Stimulated activated CD4-positive, alpha-beta T cell treated with anti-CD3 and anti-CD28 coated beads, Interleukin-1b, Interleukin-23, amount 100 ng/mL, for 24 hours (primary cell): ENCODE data around the gene CNN2.

ENCODE experiments used
- DNase-seq, 4 experiments: peaks; one replicate each; pipeline ENCODE4 v3.0.0-alpha.2; 2020; ENCODE audit warnings: low read depth in 4 of 4, low spot score in 1 of 4

The CNN2 gene

DNA sequence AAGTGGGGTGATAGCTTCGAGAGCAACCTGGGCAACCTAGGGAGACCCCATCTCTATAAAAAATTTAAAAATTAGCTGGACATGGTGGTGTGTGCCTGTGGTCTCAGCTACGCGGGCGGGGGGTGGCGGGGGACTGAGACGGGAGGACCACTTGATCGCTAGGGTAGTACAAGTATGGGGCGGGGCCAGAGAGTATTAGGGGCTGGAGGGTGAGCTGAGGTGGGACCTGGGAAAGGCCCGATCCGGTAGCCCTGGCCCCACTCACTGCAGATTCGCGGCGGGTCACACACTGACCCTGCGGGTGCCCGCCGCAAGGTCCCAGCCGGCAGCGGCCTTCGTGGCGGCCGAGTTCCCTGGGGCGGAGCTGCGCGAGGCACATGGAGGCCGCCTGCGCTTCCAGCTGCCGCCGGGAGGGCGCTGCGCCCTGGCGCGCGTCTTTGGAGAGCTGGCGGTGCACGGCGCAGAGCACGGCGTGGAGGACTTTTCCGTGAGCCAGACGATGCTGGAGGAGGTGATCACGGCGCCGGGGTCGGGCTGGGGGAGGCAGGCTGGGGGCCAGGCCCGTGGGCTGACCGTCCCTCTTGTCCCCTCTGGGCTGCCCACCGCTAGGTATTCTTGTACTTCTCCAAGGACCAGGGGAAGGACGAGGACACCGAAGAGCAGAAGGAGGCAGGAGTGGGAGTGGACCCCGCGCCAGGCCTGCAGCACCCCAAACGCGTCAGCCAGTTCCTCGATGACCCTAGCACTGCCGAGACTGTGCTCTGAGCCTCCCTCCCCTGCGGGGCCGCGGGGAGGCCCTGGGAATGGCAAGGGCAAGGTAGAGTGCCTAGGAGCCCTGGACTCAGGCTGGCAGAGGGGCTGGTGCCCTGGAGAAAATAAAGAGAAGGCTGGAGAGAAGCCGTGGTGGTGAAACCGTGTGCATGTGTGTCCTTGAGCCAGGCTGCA lies 38.5 kb downstream of the CNN2 start:
- peak in 1 of 4 experiments; percentile 60 for DNase-seq

DNA sequence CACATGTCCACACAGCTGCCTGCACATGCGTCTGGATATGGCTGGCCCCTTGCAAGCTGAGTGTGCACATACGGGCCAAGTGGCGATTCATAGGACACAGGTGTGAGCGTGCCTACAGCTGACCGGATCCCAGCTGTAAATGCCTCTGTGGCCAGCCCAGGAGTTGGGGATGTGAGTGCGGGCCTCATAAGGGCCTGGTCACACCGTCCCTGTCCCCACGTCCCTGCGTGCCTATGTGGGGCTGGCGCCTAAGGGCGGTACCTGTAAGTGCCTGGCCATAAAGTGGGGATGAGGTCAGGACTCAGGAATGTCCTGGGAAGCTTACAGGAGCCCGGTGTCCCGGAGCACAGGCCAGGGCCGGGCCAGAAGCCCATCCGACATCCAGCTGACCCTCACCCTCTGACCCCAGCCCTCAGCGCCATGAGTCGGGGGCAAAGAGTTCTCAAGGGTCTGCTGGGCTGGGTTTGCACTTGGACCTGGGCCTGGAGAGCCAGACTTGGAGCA lies 39.2 kb downstream of the CNN2 start:
- DNase-seq: no peak

DNA sequence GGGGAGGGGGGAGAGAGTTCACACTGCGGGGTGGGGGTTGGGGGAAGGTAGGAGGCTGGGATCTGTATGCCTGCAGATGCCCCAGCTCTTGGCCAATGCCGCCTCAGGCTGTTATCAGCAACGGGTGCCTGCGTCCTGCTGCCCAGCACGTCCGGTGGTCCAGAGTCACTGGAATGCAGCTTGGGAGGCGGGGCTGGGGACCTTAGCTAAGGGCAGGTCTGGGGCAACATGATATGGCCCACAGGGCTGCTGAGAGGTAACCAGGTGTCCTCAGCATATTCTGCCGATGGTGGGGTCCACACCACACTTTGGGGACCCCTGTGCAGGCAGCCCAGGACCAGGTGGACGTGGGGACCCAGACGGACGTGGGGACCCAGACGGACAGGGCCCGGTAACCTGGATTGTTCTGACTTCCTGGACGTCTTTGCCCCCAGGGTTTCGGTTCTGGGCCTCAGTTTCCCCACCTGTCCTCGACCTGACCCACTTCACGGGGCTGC lies 39.9 kb downstream of the CNN2 start:
- DNase-seq: no peak

DNA sequence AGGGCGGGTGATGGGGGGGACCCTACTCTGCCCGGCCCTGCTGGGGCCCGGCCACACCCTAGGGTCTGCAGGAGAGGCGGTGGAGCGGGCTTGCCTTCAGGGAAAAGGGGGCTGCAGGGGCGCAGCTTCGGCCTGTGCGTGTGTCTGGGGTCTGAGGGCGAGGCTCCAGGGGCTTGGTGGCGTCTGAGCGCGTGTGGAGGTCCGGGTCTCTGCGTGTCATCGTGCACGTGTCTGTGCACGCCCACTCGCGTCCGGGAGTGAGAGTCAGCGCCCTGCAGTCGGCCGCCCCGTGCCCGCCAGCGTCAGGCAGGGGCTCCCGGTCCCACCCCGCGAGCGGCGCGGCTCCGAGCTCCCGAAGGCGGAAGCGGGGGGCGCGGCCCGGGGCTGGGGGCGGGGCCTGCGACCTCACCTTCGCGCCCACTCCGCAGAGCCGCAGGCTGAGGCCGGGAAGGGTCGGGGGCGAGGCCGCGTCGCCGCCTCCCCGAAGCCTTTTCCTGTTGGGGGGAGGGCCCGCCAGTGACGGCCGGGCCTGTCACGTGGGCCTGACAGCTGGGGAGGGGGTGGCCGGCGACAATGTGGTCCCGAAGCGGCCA lies 40.4 kb downstream of the CNN2 start, which contains the start of gene ARHGAP45:
Gene ARHGAP45 (plus strand): TSS at position 420 of the 593 bp plus-strand sequence. CDS start 239 bp downstream, outside the sequence.
- peak in 3 of 4 experiments; percentile 49 to 82 (median 64) for DNase-seq

DNA sequence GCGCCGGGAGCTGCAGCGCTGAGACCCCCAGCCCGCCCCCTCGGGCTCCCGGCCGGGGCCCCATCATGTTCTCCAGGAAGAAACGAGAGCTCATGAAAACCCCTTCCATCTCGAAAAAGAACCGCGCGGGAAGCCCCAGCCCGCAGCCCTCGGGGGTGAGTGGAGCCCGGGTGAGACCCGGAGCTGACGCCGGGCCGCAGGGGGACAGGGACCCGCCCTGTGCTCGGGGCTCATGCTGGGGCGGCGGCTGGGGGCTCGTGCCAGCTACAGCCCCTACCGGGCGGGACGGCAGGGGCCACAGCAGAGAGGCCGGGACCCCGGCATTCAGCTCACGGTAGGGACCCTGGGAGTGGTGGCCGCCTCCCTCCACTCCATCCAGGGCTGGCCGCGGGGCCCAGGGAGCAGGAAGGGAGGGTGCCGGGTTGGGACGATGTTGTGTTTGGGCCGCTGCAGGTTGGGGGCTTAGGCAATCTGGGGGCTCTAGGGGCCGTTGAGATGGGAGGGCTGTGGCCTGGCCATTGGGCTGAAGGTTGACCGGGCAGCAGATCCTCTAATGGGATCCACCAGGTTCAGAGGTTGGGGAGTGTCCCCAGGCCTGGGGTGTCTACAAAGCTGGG lies 41.0 kb downstream of the CNN2 start:
- DNase-seq: no peak

DNA sequence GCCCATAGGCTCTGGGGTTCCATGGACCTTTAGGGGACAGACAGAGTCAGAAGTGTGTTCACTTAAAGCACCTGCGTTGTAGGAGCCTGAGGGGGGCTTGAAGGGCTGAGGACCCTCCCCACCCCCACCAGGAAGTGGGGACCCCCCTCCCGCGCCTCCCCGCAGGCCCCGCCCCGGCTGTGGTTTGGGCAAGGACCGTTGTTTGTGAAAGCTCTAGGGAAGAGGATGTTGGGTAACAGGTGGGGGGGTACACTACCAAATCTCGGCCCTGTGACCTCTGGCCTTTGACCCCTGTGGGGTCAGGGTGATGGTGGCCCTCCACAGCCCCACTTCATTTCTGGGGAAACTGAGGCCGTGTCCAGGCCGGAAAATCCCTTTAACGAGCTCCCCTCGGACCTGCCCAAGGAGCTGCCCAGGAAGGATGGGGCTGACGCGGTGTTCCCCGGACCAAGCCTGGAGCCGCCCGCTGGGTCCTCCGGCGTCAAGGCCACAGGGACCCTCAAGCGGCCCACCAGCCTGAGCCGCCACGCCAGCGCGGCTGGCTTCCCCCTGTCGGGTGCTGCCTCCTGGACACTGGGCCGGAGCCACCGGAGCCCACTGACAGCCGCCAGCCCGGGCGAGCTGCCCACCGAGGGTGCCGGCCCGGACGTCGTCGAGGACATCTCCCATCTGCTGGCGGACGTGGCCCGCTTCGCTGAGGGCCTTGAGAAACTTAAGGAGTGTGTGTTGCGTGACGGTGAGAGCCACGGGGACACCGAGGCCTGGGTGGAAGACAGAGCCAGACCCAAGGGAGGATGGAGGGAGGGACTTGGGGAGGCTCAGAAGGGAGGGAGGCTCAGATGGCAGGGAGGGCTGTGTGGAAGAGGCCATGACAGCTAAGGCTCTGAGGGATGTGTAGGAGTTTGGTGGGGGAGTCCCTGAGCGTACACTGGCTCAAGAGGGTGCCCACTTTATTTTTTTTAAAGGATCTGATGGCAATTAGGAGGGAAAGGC lies 41.9 kb downstream of the CNN2 start:
- DNase-seq: no peak

DNA sequence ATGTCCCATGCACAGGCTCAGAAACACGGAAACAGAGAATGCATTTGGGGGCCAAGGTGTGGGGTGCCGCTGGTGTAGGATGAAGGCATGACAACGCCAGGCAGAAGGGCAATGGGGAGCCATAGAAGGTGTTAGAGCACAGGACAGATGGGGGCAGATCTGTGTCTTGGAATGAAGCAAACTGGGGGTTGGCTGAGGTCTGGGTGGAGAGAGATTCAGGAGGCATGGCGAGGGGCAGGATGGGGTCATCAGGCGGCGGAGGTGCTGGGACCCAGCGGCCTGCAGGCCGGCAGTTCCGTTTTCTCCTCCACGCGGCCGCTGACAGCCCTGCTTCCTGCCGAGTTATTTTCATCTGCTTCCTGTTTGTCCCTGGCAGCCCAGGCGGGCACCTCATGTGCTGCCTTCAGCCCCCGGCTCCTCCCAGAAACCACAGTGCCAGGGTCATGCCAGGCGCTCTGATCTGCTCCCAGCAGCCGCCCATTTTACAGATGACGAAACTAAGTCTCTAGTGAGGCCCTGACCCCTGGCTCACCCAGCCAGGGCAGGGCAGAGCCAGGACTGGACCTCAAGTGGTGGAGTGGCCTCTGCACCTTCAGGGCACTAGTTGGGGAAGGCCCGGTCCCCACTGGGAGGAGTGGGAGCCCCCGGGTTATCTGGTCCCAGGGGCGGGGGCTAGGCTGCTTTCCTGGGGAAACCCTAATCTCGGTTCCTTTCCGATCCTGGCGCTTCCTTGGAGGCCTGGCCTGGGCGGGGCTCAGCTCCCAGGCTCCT lies 42.8 kb downstream of the CNN2 start:
- DNase-seq: no peak

DNA sequence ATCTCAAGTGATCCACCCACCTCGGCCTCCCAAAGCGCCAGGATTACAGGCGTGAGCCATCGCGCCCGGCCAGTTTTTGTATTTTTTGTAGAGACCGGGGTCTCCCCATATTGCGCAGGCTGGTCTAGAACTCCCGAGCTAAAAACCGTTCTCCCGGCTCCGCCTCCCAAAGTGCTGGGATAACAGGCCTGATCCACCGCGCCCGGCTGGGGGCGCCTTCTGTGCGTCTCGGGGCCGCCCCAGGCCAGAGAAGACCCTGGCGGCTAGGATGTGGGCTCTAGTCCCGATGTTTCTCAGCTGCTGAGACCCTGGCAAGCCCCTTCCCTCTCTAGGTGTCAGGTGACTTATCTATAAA lies 44.1 kb downstream of the CNN2 start:
- no peak for DNase-seq

DNA sequence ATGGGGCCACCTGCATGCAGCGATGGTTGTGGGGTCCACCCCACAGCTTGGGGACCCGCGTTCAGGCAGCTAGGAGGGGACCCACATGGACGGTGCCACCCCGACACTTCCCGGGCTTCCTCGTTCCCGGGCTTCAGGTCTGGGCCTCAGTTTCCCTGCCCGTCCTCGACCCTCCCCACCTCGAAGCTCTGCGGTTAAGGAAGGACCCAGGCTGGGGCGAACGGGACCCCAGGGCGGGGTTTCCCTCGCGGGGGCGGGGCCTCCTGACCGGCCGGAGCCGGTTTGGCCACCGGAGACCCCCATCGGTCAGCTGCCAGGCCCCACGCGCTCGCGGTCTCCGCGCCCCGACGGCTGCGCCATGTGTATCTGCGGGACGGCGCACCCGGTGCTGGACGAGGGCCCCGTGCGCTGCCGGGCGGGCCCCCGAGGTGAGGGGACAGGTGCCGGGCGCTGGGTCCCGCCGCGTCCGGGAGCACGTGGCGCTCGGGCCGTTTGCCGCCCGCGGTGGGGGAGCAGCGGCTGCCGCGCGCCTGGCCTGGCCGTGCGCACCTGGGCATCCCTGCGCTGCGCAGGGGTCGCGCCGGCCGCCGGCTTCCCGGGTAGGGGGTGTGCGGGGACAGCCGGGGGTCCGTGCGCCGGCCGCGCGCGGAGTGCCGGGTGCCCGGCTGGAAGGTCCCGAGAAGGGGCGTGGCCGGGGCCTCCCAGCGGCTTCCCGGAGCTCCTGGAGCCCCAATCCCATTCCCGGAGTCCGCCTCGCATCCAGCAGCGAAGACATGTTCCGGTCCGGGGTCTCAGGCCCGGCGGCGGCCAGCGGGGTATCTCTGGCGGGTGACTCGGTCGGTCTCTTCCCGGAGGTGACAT lies 44.8 kb downstream of the CNN2 start:
- DNase-seq: no peak

DNA sequence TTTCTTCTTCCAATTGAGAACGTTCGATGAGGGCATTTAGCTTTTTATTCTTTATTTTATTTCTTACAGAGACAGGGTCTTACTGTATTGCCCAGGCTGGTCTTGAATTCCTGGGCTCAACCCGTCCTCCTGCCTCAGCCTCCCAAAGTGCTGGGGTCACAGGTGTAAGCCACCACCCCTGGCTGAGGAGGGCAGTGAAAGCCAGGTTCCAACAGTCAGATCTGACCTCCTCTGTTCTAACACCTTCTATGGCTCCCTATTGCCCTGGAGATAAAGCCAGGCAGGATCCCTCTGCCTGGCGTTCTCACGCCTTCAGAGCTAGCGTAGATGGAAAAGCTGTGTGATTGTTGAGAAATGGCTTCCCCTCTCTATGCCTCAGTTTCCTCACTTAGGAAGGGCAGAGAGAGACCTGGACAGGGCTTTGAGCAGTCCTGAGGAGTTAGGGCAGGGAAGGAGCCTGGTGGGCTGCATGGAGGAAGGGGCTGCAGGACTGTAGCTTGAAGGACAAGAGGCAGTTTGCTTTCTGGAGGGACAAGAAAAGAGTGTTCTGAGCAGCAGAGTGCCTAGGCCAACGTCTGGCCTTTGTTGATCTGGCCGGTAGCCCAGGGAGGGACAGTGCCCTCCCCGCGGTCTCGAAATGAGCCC lies 46.1 kb downstream of the CNN2 start:
- no peak for DNase-seq

DNA sequence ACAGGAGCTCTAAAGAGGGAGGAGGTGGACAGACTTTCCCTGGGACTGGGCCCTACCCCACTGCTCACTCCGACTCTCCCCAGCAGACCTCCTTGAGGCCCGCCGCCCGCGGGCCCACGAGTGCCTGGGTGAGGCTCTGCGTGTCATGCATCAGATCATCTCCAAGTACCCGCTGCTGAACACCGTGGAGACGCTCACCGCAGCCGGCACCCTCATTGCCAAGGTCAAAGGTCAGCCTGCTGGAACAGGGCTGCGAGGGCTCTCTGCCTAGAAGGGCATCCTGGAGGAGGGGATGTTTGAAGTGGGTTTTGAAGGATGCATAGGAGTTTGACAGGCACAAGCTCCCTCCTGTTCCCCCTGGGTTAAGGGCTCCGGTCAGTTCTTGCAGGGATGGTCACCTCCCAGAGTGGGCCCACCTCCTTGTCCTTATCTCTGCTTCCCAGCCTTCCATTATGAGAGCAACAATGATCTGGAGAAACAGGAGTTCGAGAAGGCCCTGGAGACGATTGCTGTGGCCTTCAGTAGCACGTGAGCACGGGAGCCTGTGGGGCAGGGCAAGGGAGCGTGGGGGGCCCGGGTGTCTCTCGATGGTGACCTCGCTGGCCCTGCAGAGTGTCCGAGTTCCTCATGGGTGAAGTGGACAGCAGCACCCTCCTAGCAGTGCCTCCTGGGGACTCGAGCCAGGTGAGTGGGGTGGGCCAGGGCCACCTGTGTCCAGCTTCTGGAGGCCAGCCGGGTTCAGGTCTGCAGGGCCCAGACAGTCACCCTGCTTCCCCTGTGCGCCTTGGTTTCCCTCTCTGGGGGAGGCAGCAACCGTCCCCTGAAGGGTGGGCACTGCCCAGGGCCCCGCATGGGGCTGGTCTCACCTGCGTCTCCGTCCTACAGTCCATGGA lies 46.9 kb downstream of the CNN2 start:
- no peak for DNase-seq

DNA sequence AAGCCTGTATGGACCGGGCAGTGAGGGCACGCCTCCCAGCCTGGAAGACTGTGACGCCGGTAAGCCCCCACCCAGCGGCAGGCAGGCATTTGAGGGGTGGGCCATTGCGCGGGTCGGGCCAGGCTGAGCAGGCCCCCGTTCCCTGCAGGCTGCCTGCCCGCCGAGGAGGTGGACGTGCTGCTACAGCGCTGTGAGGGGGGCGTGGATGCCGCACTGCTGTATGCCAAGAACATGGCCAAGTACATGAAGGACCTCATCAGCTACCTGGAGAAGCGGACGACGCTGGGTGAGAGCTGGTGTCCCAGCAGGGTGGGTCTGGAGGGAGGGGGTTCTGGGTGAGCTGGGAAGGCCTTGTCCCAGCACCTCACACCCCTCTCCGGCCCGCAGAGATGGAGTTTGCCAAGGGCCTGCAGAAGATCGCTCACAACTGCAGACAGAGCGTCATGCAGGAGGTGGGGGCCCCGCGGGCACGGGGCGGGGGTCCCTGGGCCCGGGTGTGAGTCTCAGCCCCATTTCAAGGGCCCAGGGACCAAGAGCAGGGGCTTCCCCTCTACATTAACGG lies 47.6 kb downstream of the CNN2 start:
- DNase-seq: no peak

DNA sequence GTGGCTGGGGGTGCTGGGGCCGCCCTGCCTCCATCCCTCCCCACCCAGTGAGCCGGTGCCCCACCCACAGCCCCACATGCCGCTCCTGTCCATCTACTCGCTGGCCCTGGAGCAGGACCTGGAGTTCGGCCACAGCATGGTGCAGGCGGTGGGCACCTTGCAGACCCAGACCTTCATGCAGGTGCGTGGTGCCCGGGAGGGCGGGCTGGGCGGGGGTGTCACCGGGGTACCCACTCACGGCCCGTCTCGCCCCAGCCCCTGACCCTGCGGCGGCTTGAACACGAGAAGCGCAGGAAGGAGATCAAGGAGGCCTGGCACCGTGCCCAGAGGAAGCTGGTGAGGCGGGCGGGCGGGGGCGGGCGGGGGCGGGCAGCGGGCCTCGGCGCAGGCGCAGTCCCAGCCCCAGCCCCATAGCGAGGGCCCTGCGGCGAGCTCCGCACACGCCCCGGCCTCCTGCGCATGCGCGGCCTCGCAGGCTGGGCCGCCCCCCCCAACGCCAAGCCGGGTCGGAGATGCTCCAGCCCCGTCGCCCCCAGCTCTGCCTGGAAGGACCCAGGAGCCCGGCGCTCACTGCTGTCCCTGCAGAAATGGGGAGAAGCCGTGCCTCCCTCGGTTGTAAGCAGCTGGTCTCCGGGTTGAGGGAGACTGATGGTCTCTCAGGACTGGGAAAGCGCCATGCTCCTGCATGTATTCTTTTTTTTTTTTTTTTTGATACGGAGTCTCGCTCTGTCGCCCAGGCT lies 48.3 kb downstream of the CNN2 start:
- DNase-seq: peak; percentile 65 to 82 (median 72)

DNA sequence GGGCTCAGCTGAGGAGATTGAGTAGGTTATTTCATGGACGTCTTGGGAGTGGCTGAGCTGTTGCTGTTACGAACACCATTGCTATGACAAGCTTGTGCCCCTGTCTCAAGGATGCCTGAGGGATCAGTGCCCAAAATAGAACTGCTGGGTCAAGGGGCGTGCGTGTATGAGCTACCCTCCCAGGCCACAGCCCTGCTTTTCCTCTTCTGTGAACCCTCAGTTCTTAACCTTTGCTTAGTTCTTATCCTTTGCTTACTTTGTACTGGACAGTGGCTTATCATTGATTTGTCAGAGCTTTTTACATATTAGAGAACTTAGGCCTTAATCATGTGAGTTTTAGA lies 49.6 kb downstream of the CNN2 start:
- DNase-seq: no peak

DNA sequence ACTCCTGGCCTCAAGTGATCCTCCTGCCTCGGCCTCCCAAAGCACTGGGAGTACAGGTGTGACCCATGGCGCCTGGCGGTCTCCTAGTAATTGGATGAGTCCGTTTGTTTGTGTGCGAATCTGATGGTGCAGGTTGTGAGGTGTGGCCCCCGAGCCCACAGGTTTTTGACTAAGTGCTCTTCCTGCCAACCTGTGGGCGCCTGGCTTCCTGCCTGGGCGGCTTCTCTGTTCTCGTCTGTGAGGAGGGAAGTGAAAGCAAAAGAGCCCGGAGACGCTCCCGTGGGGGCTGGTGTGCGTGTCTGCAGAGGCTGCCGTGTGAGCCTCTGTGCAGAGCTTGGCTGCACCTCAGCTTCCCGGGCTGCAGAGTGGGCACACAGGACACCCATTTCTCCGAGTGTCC lies 50.5 kb downstream of the CNN2 start:
- peak; percentile 66 to 89 (median 75) for DNase-seq

DNA sequence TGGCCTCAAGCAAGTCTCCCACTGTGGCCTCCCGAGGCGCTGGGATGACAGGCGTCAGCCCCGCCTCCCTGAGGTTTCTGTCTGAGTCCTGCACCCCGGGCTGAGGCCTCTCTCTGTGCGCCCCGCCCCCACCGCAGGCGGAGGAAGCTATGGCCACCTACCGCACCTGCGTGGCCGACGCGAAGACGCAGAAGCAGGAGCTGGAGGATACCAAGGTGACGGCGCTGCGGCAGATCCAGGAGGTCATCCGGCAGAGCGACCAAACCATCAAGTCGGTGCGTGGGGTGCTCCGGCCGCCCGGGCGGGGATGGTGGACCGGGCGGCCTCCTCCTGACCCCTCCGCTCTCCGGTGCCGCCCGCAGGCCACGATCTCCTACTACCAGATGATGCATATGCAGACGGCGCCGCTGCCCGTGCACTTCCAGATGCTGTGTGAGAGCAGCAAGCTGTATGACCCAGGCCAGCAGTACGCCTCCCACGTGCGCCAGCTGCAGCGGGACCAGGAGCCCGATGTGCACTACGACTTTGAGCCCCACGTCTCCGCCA lies 53.2 kb downstream of the CNN2 start:
- DNase-seq: peak in 1 of 4 experiments; percentile 79
